ENCODE results near the gene RAX2.

The RAX2 gene

DNA sequence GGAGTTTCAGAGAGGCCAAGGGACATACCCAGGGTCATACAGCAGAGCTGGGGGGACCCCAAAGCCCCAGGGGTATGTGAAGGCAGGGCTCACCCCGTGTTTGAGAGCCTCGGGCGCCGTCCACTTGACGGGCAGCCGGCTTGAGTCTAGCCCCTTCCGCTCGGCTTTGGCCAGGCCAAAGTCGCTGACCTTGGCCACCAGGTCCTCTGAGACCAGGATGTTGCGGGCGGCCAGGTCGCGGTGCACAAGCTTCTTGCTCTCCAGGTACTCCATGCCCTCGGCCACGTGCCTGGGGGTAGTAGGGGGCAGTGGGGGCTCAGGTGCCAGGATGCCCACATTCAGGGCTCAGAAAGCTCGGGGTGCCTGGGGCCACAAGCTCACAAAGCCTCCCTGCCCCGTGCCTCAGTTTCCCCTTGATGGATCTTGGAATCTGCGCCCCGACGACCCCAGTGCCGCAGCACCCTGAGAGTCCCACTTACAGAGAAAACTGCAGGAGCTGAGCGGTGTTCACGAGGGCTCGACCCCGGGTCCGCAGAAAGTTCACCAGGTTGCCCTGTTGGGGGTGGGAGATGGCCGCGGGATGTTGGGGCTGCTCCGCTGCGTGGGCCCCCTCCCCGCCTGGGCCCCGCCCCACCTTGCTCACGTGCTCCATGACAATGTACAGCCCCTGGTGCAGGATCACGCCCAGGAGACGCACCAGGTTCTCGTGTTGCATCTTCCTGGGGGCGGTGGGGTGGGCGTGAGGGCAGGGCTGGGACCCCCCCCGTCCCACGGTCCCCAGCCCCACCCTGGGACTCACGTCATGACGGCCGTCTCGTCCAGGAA is 7.1 kb upstream of the RAX2 start:
- no peak overlapping the region for H3K27ac Mint-ChIP-seq
- DNase-seq, result no peak
- no peaks in the 10 kb centered on the region for H3K27me3 Mint-ChIP-seq
- peaks cover 21% of the 10 kb centered on the region for H3K36me3 Mint-ChIP-seq (ENCODE audit: insufficient read depth)
- H3K9me3 Mint-ChIP-seq, result peaks cover 8 to 11% of the 10 kb centered on the region in 2 donors
- no peak overlapping the region for H3K4me3 Mint-ChIP-seq
- H3K4me1 Mint-ChIP-seq (ENCODE audit: low read depth in 2 of 2), result peaks cover 5 to 8% of the 10 kb centered on the region in 2 donors
- no peak for ATAC-seq (replicated peaks)

GRCh38 chr19:3778104-3778867 is 6.3 kb upstream of the RAX2 start:
- DNase-seq (no peak), ATAC-seq (replicated peaks) (no peak)
- H3K4me3 Mint-ChIP-seq, result no peak overlapping the region
- H3K4me1 Mint-ChIP-seq (ENCODE audit: low read depth in 2 of 2), result peaks cover 8 to 9% of the 10 kb centered on the region in 2 donors
- no peak overlapping the region for H3K27ac Mint-ChIP-seq
- no peaks in the 10 kb centered on the region for H3K27me3 Mint-ChIP-seq
- H3K36me3 Mint-ChIP-seq (ENCODE audit: insufficient read depth), result peaks cover 16% of the 10 kb centered on the region
- H3K9me3 Mint-ChIP-seq, result peaks cover 8 to 11% of the 10 kb centered on the region in 2 donors

- H3K4me1 Mint-ChIP-seq (ENCODE audit: low read depth in 2 of 2), result peaks cover 5 to 7% of the 10 kb centered on the region in 2 donors
- peaks cover 11% of the 10 kb centered on the region for H3K36me3 Mint-ChIP-seq (ENCODE audit: insufficient read depth)
- H3K4me3 Mint-ChIP-seq, result no peak overlapping the region
- peaks cover 1 to 2% of the 10 kb centered on the region in 2 donors for H3K9me3 Mint-ChIP-seq
- peak overlapping the region in 1 of 2 donors; percentile 38 for H3K27ac Mint-ChIP-seq
- H3K27me3 Mint-ChIP-seq, result no peaks in the 10 kb centered on the region
- ATAC-seq (replicated peaks) (no peak), DNase-seq (no peak)
Observed at GRCh38 chr19:3776479-3777040, 4.5 kb upstream of the RAX2 start.

DNA sequence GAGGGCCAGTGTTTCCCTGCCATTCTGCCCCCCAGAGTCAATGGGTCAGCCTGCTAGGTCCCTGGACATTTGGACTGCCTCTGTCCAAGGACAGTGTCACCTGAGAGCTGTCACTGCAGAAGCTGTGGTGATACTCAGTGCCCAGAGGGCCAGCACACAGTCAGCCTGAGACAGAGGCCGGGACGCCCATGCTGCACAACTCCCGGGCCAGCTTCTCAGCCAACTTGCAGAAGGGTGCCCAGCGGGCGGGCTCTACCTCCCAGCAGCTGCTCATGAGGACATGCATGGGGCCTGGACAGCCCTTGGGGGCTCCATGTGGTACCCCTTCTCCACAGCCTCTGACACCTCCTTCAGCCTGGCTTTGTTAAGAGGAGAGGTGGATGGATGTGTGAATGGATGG is 3.8 kb upstream of the RAX2 start:
- no peak for ATAC-seq (replicated peaks)
- H3K4me3 Mint-ChIP-seq, result no peak overlapping the region

GRCh38 chr19:3775374-3775711 is 3.3 kb upstream of the RAX2 start:
- H3K4me3 Mint-ChIP-seq, result no peak overlapping the region

More for the DNA sequence above, 3.8 kb upstream of the RAX2 start:
- Mint-ChIP-seq H3K36me3 (ENCODE audit: insufficient read depth) (peaks cover 13% of the 10 kb centered on the region), H3K27me3 (no peaks in the 10 kb centered on the region), H3K9me3 (no peaks in the 10 kb centered on the region), H3K27ac (peak overlapping the region in 1 of 2 donors; percentile 38), H3K4me1 (ENCODE audit: low read depth in 2 of 2) (peaks cover 4 to 9% of the 10 kb centered on the region in 2 donors)
- no peak for DNase-seq

DNA sequence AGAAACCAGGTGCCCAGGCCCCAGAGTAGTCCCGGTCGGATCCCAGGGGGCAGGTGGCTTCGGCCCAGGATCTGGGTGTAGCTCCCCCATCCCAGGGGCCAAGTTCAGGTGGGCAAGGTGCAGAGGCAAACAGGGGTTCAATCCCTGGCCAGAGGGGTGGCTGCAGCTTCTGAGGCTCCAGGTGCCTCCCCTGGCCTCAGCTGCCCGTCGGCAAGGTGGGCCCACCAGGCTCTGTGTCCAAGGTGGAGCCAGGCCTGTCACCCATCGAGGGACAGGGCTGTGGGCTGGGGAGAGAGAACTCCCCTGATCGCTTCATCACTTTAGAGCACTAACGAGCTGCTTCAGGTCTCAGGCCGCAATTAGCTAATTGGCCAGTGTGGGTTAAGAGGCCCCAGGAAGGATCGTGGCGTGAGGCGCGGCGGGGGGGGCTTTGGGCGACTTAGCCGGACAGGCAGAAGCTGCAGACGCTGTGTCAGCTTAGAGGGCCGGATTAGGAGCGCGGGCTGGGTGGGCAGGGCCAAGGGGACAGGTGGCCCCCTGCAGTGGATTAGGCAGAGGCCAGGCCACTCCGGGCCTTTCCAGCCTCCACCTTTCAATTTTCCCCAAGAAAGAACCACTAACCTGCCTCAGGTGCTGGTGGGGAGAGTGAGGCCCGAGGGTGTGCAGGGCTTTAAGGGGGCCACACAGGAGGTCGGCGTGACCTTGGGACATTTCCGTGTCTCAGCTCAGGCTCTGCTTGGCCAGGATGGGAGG is 2.8 kb upstream of the RAX2 start:
- Mint-ChIP-seq H3K36me3 (ENCODE audit: insufficient read depth) (peaks cover 13% of the 10 kb centered on the region), H3K27me3 (no peaks in the 10 kb centered on the region), H3K27ac (no peak overlapping the region), H3K4me1 (ENCODE audit: low read depth in 2 of 2) (peaks cover 4 to 9% of the 10 kb centered on the region in 2 donors), H3K9me3 (no peaks in the 10 kb centered on the region), H3K4me3 (no peak overlapping the region)
- no peak for ATAC-seq (replicated peaks)
- DNase-seq, result no peak

More at GRCh38 chr19:3775374-3775711, 3.3 kb upstream of the RAX2 start:
- ATAC-seq (replicated peaks), result no peak
- Mint-ChIP-seq H3K9me3 (no peaks in the 10 kb centered on the region), H3K4me1 (ENCODE audit: low read depth in 2 of 2) (peaks cover 4 to 9% of the 10 kb centered on the region in 2 donors), H3K27ac (peak overlapping the region in 1 of 2 donors; percentile 38), H3K27me3 (no peaks in the 10 kb centered on the region), H3K36me3 (ENCODE audit: insufficient read depth) (peaks cover 13% of the 10 kb centered on the region)
- no peak for DNase-seq

DNA sequence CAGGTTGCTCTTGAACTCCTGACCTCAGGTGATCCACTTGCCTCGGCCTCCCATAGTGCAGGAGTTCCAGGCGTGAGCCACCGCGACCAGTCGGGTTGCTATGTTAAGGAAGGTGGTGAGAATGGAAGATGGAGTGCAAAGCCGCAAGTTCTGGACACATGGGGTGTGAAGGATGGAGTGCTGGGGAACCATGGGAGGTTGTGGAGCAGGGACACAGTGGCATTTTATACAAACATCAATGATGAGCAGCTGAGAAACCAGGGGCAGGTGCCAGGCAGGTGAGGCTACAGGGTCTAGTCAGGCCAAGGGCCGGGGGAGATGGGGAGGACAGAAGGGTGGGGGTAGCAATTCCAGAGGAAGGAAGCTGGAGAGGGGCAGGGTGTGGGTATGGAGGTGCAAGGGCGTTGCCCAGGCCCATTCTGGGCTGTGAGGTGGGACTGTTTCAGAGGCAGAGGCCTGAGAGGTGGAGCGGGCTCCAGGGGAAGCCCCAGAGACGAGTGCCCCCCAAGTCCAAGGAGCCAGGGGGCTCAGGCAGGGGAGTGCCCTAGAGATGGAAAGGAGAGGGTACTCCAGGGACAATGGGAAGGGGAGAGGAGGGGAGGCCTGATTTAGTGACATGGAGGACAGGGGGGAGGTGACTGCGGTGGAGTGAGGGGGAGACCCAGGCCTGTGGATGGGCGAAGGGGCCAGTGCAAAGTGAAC is 1.9 kb upstream of the RAX2 start:
- DNase-seq (no peak), ATAC-seq (replicated peaks) (no peak)
- H3K9me3 Mint-ChIP-seq, result no peaks in the 10 kb centered on the region
- H3K4me1 Mint-ChIP-seq (ENCODE audit: low read depth in 2 of 2), result peaks cover 4 to 10% of the 10 kb centered on the region in 2 donors
- no peak overlapping the region for H3K4me3 Mint-ChIP-seq
- H3K36me3 Mint-ChIP-seq (ENCODE audit: insufficient read depth), result peaks cover 22% of the 10 kb centered on the region
- H3K27me3 Mint-ChIP-seq, result no peaks in the 10 kb centered on the region
- peak overlapping the region in 1 of 2 donors; percentile 58 for H3K27ac Mint-ChIP-seq

DNA sequence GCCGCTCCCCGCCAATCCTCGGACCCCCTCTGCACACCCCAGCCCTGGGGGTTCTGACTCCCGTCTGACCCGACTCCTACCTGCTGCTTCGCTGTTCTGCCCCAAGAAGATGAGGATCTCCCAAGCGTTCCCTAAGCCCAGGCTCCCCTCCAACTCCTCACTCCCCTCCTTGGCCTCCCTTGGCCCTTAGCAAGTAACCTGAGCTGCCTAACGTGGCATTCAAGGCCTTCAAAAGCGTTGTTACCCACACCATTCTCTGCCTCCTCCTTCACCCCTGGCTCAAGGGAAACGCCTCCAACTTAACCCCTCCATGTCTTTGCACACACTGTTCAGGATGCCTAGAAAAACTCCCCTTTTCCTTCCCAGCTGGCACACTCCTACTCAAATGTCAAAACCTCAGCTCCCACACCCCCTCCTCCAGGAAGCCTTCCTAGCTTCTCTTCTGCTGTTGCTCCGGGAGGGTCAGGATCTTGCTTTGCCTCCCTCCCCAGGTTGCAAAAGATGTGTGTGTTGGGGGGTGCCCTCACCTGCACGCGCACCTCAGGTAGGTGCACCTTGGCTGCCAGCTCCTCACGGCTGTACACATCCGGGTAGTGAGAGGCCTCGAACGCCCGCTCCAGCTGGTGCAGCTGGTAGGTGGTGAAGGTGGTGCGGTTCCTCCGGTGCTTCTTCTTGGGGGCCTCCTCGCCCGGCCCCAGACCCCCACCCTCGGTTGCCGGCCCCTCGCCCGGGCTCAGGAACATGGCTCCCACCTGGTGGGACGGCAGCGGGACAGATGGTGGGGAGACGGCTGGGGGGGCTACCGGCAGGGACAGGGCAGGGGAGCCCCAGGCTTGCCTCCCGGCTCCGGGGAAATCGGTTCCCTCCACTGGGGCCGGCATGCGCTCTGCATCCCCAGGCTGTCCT is 775 bp downstream of the RAX2 start:
- no peak overlapping the region for H3K27ac Mint-ChIP-seq
- ATAC-seq (replicated peaks), result no peak

GRCh38 chr19:3770136-3770999 is 1.7 kb downstream of the RAX2 start:
- Mint-ChIP-seq H3K4me1 (ENCODE audit: low read depth in 2 of 2) (peaks cover 10 to 20% of the 10 kb centered on the region in 2 donors), H3K4me3 (no peak overlapping the region), H3K9me3 (no peaks in the 10 kb centered on the region), H3K36me3 (ENCODE audit: insufficient read depth) (peaks cover 52% of the 10 kb centered on the region), H3K27ac (no peak overlapping the region), H3K27me3 (no peaks in the 10 kb centered on the region)
- no peak for ATAC-seq (replicated peaks)
- DNase-seq, result no peak

More for the DNA sequence above, 775 bp downstream of the RAX2 start:
- no peak for DNase-seq
- no peaks in the 10 kb centered on the region for H3K9me3 Mint-ChIP-seq
- peaks cover 43% of the 10 kb centered on the region for H3K36me3 Mint-ChIP-seq (ENCODE audit: insufficient read depth)
- H3K4me1 Mint-ChIP-seq (ENCODE audit: low read depth in 2 of 2), result peaks cover 8 to 19% of the 10 kb centered on the region in 2 donors
- no peak overlapping the region for H3K4me3 Mint-ChIP-seq
- H3K27me3 Mint-ChIP-seq, result no peaks in the 10 kb centered on the region

- H3K36me3 Mint-ChIP-seq (ENCODE audit: insufficient read depth), result peaks cover 55% of the 10 kb centered on the region
- DNase-seq, result no peak
- H3K4me1 Mint-ChIP-seq (ENCODE audit: low read depth in 2 of 2), result peaks cover 10 to 20% of the 10 kb centered on the region in 2 donors
- H3K27me3 Mint-ChIP-seq, result no peaks in the 10 kb centered on the region
- H3K9me3 Mint-ChIP-seq, result no peaks in the 10 kb centered on the region
- H3K4me3 Mint-ChIP-seq, result no peak overlapping the region
- no peak overlapping the region for H3K27ac Mint-ChIP-seq
- ATAC-seq (replicated peaks), result no peak
Observed at GRCh38 chr19:3769494-3769893, 2.5 kb downstream of the RAX2 start.

- H3K4me1 Mint-ChIP-seq (ENCODE audit: low read depth in 2 of 2), result peaks cover 9 to 18% of the 10 kb centered on the region in 2 donors
- DNase-seq (no peak), ATAC-seq (replicated peaks) (no peak)
- H3K27me3 Mint-ChIP-seq, result no peaks in the 10 kb centered on the region
- peaks cover 61% of the 10 kb centered on the region for H3K36me3 Mint-ChIP-seq (ENCODE audit: insufficient read depth)
- H3K9me3 Mint-ChIP-seq, result no peaks in the 10 kb centered on the region
- peak overlapping the region in 1 of 2 donors; percentile 81 for H3K27ac Mint-ChIP-seq
- no peak overlapping the region for H3K4me3 Mint-ChIP-seq
Observed at GRCh38 chr19:3768748-3769099, 3.3 kb downstream of the RAX2 start.
